NCI-H82 (cell line): Measurements from ENCODE around the gene CDC42EP5.

Source experiments
- DNase-seq: peaks from one replicate; lab custom pipeline; 2025; lab: John Stamatoyannopoulos, UW

Gene CDC42EP5

GRCh38 chr19:54425382-54425723 lies 47.7 kb downstream of the CDC42EP5 start:
- DNase-seq, result no peak

GRCh38 chr19:54424660-54425381 lies 48.3 kb downstream of the CDC42EP5 start:
- DNase-seq, result no peak

- no peak for DNase-seq
Observed at GRCh38 chr19:54424201-54424600, 48.9 kb downstream of the CDC42EP5 start.

- DNase-seq, result no peak
Observed at GRCh38 chr19:54422136-54422535, 51.0 kb downstream of the CDC42EP5 start.

GRCh38 chr19:54421521-54421920 lies 51.6 kb downstream of the CDC42EP5 start:
- no peak for DNase-seq

- no peak for DNase-seq
Observed at GRCh38 chr19:54421169-54421516, 52.0 kb downstream of the CDC42EP5 start.

- no peak for DNase-seq
Observed at GRCh38 chr19:54420383-54421168, 52.5 kb downstream of the CDC42EP5 start.

GRCh38 chr19:54420068-54420382 lies 53.1 kb downstream of the CDC42EP5 start:
- DNase-seq, result no peak

GRCh38 chr19:54418930-54419800 lies 53.9 kb downstream of the CDC42EP5 start:
- DNase-seq, result no peak

GRCh38 chr19:54418030-54418929 lies 54.8 kb downstream of the CDC42EP5 start:
- DNase-seq, result no peak

GRCh38 chr19:54416695-54417491 lies 56.2 kb downstream of the CDC42EP5 start:
- no peak for DNase-seq

- DNase-seq, result no peak
Observed at GRCh38 chr19:54415901-54416673, 57.0 kb downstream of the CDC42EP5 start.

GRCh38 chr19:54415208-54415900 lies 57.7 kb downstream of the CDC42EP5 start, which contains the start of gene TTYH1:
TSS of gene TTYH1 (plus strand) at chr19:54415464. CDS start at chr19:54415553, 89 bp downstream.
- DNase-seq, result peak; percentile 23
